Ishikawa (cell line): Measurements from ENCODE around the gene SLC25A14.

Experiments used
- CEBPB ChIP-seq: IDR thresholded peaks from 2 replicates; pipeline ENCODE4 v1.6.1; 2012
- EGR1 ChIP-seq: IDR thresholded peaks from 2 replicates; pipeline ENCODE4 v1.6.1; 2012
- EP300 ChIP-seq: IDR thresholded peaks from 2 replicates; pipeline ENCODE4 v1.6.1; 2012; ENCODE audit warnings: borderline replicate concordance
- FOXM1 ChIP-seq: IDR thresholded peaks from 2 replicates; pipeline ENCODE4 v1.6.1; 2012; ENCODE audit warnings: low read depth, borderline replicate concordance
- NFIC ChIP-seq: IDR thresholded peaks from 2 replicates; pipeline ENCODE4 v1.6.1; 2012
- RAD21 ChIP-seq: IDR thresholded peaks from 2 replicates; pipeline ENCODE4 v1.6.1; 2012; ENCODE audit warnings: low read depth
- TAF1 ChIP-seq: IDR thresholded peaks from 2 replicates; pipeline ENCODE4 v1.6.1; 2012; ENCODE audit warnings: low read depth, mild to moderate bottlenecking
- TCF12 ChIP-seq: IDR thresholded peaks from 2 replicates; pipeline ENCODE4 v1.6.1; 2012; ENCODE audit warnings: low read depth
- TEAD4 ChIP-seq: IDR thresholded peaks from 2 replicates; pipeline ENCODE4 v1.6.1; 2012
- USF1 ChIP-seq: IDR thresholded peaks from 2 replicates; pipeline ENCODE4 v1.6.1; 2012
- YY1 ChIP-seq: IDR thresholded peaks from 2 replicates; pipeline ENCODE4 v1.6.1; 2012; ENCODE audit warnings: low read depth
- TF ChIP-seq, protein P1 (sequence below): IDR thresholded peaks from 2 replicates; pipeline ENCODE4 v1.6.1; 2012

DNA sequence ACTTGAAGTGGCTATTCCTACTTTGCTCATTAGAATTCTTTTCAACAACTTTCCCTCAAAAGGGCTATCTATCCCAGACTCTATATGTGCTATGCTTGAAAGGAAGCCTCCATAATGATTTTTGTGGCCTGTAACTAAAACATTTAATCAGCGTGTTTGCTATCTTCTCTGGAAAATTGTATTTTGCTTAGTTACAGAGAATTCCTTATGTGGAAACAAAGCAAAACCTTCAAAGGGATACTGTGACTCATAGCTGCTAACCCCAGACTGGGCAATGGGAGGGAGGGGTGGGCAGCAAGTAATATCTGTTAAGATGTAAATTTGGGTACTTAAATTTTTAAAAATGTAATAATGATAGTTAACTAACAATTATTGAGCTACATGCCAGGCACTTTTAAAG is 3.7 kb downstream of the SLC25A14 start:
- TF ChIP-seq NFIC (no peak), TAF1 (no peak), EGR1 (no peak), EP300 (no peak), TEAD4 (no peak), USF1 (no peak), RAD21 (no peak), TCF12 (no peak), CEBPB (no peak), YY1 (no peak), FOXM1 (no peak)
- TF ChIP-seq, protein P1, sequence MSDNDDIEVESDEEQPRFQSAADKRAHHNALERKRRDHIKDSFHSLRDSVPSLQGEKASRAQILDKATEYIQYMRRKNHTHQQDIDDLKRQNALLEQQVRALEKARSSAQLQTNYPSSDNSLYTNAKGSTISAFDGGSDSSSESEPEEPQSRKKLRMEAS = no peak
